ENCODE measurements around the gene RBM17.
"Not testable (repeated sequence)": the region's sequence is repeated elsewhere in the genome, so short reads cannot be mapped to it uniquely, and the experiment has no call there.

RBM17 gene, protein sequence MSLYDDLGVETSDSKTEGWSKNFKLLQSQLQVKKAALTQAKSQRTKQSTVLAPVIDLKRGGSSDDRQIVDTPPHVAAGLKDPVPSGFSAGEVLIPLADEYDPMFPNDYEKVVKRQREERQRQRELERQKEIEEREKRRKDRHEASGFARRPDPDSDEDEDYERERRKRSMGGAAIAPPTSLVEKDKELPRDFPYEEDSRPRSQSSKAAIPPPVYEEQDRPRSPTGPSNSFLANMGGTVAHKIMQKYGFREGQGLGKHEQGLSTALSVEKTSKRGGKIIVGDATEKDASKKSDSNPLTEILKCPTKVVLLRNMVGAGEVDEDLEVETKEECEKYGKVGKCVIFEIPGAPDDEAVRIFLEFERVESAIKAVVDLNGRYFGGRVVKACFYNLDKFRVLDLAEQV

DNA sequence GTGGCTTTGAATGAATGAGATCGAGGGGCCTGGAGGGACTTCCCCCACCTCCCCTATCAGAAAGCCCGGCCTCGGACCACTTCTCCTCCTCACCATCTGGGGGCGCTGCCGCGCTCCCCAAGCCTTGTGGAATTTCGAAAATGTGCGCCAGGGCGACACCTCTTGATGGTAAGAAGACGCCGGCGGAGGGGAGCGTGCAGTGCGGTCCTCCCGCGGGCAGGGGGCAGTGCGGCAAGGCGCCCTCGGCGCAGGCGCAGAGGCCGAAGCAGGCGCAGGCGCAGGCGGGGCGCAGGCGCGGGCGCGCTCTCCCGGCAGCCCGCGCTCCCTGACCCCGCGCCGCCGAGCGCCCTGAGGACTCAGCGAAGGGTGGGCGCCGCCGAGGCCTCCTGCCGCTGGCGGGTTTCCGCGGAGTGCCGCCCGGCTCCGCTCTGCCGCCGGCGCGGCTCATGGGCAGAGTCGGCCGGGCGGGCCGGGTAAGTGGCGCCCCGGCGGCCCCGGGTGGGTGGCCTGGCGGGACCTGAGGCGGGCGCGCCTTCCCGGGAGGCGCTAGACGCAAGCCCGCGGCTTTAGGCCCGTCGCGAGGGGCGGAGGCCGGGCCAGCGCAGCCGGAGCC lies at the start of gene RBM17:
TSS of gene RBM17 (plus strand) at position 314 of the 613 bp plus-strand sequence. CDS start 8,032 bp downstream, outside the sequence.
- peak; percentile 98 for DNase-seq

DNA sequence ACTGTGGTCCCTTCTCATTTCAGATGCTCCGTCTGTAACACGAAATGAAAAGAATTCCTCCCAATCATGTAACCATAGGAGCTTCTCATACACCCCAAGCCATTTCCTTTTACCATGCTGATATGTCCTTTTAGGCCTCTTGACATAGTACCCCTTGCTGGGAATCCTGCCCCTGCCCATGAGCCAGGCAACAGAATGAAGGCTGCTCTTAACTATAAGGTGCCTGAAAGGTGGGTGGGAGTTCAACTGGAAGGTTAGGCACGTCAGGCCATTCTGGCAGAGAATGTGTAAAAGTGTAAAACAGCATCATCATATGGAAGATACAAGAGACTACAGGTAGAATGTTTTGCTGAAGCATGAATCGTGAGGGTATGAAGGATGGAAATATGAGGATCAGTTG lies 49.1 kb upstream of the RBM17 start:
- no peak for DNase-seq

DNA sequence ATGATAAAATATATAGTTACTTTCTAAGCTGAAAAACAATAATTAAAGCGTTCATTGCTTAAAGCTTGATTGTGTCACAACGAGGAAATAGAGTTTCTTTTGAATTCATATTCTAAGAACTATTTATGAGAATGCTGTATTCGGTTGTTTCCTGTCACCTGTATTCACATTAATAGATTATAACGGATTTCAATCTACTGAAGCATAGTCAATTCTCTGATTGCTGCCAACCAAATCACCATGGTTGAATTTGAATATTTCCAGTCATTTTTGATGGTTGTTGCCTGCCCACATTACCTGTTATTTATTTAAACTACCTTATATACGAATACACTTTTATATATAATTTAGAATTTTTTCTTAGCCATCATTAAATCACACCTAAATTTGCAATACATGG lies 48.6 kb upstream of the RBM17 start:
- DNase-seq: no peak

DNA sequence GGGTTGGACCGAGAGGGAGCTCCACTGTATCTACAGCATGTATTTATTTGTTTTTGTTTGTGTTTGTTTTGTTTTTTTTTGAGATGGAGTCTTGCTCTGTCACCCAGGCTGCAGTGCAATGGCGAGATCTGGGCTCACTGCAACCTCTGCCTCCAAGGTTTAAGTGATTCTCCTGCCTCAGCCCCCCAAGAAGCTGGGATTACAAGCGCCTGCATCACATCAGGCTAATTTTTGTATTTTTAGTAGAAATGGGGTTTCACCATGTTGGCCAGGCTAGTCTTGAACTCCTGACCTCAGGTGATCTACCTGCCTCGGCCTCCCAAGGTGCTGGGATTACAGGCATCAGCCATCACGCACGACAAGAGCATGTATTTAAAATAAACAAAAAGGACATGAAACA lies 45.5 kb upstream of the RBM17 start:
- not testable (repeated sequence) for DNase-seq

DNA sequence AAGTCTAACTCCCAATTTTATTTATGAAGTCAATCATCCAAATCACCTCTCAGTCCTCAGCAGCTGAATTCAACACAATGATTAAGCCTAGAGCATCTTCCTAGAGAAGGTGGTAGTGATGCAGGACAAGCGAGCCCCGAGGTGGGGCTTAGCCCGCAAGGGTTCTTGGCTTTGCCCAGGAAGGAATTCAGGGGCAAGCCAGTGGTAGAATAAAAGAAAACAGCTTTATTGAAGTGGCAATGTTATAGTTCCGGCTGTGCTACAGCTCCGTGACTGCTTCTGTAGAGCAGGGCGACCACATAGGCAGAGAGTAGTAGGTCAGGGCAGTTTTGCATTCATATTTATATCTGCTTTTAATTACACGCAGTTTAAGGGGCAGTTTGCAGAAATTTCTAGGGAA lies 44.8 kb upstream of the RBM17 start:
- DNase-seq: no peak

DNA sequence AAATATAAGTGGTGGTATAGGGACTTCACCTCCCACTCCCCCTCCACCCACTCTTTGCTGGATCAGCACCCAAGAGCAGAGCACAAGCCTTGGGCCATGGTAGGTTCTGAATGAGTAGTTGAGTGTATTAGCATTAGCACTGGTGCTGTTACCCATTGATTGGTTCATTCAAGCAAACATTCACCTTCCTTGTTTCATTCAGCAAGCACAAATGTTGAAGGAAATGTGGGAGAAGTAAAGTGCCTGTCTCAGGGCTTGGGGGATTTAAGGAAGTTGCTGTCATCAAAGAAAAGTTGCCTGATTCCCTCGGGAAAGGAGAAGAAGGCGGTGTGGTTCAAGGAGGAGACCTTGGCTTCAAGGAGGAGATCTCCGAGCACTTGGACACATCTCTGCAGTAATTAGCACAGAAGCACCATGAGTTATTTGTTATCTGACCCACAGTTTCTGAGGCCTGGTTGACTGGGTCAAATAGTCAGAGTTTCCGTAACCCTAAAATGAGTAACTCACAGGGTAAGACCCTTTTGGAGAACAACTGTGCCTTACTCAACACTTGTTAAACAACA lies 44.0 kb upstream of the RBM17 start:
- DNase-seq: no peak

DNA sequence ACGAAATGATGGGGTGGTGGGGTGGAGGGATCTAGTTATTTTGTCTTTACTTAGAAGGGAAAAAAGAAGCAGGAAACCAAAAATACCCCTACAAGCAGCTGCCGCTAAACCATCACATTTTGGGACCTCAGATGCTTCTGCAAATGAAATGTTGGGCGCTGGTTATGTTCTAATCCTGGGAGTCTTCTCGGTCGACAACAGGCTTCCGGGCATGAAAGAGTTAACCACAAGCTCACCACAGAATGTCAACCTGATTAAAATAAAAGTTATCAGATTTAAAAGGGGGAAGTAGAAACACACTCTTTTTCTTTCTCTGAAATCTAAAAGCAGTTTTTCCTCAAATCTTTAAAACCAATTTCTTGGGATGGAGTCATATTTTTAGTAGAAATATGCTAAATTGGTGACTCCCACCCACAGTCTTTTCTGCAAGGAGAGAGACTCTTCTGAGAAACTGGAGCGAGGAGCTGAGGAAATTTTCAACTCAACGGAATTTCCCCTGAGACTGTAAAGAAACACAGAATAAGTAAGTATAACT lies 43.5 kb upstream of the RBM17 start:
- peak; percentile 59 for DNase-seq

DNA sequence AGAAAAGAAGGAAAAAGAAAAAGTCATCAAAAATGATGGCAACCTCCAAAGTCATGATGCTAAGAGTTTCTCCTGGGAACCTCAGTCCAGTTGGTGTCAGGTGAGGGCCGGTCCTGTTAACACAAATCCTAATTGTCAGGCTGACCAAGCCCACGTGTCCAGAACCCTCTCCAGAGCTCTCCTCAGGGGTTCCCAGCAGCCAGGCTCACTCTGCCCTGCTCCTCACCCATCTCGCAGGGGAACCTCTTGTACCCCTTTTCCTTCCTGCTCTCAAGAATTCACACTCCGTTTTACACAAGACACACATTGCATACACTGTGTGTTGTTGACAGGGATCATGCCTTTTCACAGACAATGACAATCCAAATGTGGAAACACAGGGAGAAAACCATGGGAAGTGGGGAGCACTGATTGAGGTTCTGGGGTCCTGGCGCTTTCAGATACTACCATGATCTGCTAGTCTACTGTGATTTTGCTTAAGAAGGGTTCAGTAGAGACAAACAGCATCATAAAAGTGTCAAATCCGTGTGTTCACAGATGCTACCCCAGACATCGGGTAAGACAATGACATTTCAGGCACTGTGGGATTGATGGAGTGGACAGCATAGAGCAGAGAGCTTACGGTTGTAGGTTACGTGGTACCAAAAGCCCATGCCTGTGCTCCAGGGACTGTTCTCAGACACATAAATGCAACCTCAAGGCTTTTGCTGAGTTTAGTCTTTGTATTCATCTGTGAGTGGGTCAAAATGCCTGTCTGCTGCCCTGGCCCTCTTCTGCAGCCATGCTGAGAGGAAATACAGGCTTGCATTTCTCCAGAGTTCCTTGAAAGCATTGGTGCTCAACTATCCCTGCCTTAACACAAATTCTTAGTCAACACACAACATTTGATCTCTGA lies 42.7 kb upstream of the RBM17 start:
- DNase-seq: no peak

DNA sequence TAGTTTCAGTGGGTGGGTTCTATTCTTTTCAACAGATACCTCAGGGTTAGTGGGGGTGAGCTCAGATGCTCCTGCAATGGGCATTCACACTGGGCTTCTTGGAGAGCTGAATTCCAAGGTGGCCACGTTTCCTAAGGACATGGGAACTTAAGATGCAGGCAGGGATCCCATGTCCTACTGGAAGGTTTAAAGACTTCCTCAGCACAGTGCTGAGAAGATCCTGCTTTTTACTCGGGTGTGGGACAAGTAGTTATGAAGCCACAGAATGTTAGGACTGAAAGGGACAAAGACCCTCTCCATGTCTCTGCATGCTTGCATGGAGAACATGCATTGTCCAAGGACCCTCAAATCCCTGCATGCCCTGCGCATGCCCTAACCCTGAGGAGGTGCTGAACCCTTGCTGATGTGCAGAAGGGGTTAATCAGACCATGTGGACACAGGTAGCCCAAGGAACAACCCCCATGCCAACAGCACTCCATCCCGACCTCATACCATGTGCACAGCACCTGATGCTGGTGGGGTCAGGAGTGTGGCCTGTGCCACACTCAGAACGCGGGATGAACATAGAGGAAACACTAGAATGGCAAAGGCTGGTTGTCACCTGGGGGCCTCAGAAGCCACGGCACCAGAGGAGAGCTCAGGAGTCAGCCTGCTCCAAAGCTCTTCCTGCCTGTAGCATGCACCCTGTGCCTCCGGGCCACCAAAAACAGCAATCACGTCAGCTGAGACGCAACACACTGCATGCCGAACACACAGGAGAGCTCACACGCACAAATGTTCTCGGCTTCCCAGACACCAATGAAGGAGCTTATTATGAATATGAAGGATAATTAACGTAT lies 41.8 kb upstream of the RBM17 start:
- DNase-seq: no peak

DNA sequence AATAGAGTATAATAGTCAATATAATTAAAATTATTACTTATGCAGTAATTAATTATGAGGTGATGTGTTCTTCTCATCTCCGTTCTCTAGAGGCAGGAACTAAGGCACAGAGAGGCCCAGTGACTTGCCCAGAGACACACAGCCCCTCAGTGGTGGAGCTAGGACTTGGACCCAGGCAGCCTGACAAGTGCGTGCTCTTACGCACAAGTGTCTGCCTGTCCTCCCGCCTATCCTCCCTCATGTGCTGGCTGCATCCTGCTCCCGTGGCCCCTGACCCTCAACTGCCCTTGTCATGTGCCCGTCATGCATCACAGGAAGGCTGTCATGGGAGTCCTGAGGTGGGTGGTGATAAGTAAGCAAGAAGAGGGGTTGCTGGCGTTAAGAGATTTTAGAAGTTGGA lies 41.0 kb upstream of the RBM17 start:
- DNase-seq: no peak

DNA sequence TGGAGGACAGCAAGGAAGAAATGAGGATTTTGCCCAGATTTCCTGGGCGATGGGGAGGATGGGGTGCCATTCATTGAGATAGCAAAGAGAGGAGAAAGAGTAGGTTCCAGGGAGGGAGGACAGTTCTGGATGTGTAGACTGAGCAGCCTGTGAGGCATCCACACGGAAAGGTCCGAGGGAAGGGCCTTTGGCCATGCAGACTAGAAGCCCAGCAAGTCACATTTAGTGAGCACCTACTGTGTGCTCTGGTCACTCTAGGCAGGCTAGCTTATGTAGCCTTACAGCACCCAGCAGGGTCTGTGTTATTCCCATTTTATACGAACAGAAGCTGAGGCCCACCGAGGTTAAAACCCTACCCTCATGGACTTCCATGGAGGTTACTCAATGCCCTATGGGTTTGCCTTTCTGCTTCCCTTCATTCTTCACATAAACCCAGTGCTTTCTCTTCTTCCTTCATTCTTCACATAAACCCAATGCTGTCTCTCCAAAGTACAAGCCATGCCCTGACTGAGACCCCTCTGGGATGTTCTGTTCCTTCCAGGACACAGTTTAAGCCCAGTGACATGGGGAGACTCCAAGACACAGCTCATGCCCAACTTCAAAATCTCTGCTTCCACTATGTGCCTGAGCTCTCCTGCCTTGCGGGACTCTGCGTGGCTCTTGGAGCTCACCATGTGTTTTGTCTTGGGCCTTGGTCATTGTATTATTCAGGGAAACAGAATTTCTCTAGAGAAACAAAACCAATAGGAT lies 40.4 kb upstream of the RBM17 start:
- no peak for DNase-seq

DNA sequence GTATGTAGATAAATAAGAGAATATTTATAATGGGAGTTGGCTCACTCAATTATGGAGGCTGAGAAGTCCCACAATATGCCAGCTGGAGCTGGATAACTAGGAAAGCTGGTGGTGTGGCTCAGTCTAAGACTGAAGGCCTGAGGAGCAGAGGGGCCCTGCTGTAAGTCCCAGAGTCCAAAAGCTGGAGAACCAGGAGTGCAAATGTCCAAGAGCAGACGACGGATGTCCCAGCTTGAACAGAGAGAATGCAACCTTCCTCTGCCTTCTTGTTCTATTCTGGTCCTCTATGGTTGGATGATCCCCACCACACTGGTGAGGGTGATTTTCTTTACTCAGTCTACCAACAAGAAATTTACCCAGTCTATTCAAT lies 39.8 kb upstream of the RBM17 start:
- DNase-seq: no peak

DNA sequence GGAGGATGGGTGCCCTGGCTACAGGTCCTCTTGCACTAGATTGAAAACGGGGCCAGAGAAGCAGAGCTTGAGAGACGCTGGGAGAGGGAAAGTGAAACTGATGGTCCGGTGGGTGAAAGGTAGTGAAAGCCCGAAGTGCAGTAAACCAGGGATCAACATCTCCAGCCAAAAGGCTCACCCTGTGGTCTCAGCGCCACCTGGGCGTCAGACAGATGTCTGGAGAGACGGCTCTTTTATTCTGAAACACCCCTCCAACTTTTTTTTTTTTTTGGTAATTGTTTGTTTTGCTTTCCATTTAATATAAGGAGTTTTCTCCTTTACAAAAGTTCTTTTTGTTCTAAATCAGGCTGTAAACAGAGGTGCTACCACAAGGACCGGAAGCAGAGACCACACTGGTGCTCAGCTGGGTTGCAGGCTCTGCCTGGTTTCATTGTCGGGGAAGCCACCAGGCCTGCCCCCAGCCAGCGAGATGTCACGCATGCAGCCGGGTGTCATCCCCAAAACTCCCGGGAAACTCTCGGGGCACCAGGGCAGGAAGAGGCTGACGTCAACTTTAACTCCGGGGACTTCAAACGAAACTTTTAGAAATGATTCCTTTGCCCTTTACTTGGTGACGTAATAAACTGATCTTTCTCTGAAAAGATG lies 37.9 kb upstream of the RBM17 start:
- DNase-seq: peak; percentile 92

DNA sequence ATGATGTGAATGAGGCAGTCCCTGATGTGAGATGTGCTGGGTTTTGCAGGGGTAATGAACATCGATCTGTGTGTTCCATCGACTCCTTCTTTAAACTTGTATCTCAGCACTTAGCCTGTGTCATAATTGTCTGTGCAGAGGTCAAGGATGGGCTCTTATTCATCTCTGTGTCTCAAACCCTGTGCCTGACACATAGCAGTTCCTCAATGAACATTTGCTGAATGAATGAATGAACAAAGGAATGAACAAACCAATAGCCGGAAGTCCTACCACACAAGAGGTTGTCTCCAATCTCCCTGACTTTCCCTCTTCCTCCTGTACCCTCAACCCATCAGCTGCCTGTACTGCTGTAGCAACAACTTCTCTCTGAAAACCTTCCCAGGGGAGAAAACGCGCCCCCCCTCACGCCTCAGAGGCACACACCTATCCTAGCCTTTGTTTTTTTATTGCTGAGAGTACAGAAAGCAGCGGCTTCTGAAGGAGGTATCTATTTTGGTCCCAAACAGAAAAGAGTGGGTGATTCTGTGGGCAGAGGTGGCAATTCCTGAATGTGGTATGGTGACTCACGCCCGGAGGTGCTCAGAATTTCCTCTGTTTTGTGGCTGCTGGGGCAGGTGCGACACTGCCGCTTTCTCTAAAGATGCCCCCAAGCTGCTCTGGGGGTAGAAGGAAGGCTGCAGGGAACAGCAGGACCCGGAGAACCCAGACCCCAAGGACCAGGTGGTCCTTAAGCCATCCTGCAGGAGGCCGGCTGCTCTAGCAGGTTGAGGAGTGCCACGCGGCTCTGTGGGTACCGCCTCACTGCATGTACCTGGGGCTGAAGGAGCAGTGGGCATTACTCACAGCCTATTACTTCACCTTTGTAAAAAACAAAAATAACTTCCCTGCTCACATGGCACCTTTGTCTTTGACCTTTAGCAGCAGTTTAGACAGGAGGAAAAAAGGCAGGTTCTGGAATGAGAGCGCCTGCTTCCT lies 36.3 kb upstream of the RBM17 start:
- peak; percentile 88 for DNase-seq

DNA sequence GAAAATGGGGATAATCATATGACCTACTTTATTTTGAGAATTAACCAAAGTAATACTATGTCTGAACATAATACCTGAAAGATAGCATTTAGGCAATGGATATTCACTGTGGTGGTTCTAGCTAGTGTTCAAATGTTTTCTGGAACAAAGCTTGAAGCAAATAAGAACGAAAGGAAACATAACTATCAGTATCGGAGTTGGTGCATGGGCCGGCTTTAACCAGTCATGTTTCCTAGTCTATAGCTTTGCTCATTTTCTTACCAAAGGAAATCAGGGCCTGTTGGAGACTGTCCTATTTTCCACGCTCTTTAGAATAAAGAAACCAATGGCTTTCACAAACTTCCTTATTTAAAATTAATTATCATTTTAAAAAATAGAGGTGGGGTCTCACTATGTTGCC lies 35.5 kb upstream of the RBM17 start:
- no peak for DNase-seq

DNA sequence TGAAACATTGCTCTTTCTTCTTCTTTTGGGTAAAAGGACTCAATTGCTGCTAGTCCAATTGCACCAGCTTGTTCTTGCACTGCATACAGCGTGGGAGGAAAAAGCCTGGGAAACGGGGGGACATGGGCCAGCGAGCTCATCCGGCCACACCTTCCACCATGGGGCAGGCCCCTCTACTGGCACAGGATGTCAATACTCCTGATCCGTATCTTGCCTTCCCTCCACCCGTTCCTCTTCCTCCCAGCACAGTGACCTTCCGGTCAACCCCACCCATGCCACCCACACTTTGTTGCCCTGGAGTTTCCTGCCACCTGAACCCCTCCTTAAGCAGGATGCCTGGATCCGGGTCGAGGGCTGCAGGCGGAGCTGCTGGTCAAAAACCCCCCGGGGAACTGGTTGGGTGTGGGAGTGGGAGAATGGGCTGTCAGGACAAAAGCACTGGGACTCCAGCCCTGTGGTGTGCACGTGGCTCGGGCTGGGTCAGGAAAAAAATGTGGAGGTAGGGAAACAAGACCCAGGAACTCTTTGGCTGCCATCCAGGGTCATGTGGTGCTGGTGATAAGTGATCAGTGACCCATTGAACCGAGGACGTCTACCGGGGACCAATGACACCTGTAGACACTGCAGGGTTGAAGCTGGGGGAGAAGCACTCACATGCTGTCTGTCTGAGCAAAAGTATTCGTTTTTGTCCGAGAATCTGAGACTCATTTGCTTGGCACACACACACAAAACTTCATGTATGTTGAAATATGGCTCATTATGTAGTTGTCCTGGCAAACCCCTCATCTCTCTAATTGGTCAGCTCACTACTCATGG lies 34.8 kb upstream of the RBM17 start:
- no peak for DNase-seq

DNA sequence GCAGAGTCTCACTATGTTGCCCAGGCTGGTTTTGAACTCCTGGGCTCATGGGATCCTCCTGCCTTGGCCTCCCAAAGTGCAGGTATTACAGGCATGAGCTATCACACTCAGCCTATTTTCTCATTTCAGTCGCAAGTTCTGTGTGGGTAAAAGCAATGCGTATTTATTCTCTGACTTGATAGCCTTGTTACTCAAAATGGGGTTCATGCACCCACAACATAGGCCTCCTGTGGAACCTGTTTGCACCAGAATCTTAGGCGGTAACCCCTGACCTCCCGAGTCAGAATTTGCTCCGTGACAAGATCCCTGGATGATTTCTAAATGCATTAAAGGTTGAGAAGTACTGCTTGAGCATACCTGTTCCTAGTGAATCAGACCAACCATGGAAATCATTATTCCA lies 34.0 kb upstream of the RBM17 start:
- no peak for DNase-seq

DNA sequence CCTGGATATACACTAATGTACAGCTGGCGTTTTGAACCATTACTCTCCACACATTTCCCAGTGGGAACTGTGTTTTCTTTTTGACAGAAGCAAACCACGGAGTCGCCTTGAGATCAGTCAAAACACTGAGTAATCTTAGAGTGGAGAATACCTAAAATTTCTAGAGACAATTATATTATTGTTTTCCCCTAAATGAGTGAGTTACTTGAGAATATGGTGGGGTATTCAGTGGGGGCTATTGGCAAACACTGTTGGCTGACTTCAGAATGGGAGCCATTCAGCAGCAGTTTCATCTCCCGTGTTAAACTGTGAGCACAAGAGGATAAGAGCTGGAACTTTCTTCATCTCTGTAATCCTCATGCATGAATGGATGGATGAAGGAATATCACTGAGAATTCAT lies 32.9 kb upstream of the RBM17 start:
- DNase-seq: peak; percentile 2

Data from activated CD4-positive, alpha-beta T cell treated with anti-CD3 and anti-CD28 coated beads for 48 hours (primary cell).